H1 (cell line): Measurements from ENCODE around the gene LNPEP. TPM values are rescaled to one million over a fixed set of nuclear protein-coding genes. Genes with fewer than 3 reads are reported as not detected.

Experiments used
- EZH2 ChIP-seq: fragments of 200-600 bp; sonication (generic); IDR thresholded peaks from 2 replicates; pipeline ENCODE4 v1.7.1; 2012; ENCODE audit warnings: low read depth, mild to moderate bottlenecking, moderate library complexity, low read length, inconsistent platforms; ENCODE audit not compliant: severe bottlenecking
- polyA plus RNA-seq, 7 experiments: library from polyadenylated mRNA; depleted of rRNA in 3 of 7; stranded (reverse) in 5 of 7; unstranded in 2 of 7; fragments of >200 nt in 5 of 7; fragments of 200-250 nt in 2 of 7; gene quantifications; 1 replicate in 5 of 7; 2 replicates in 1 of 7; 4 replicates in 1 of 7; pipeline versions ENCODE4 v1.2.1 to v1.2.3, GENCODE V29; 2011 to 2013; ENCODE audit warnings: missing spikeins in 2 of 7, mixed read lengths in 2 of 7
- total RNA-seq: library from RNA; stranded (reverse); fragmentation: NEBNext Ultra II Directional; extraction: Animal tissue kit (Norgen Biotek cat#: 25700); gene quantifications from 2 replicates; pipeline ENCODE4 v1.2.1, GENCODE V29; 2021

LNPEP gene
- total and polyA plus RNA-seq, 2 of the 8 experiments (the other 6 are each of a cell fraction or from before 2014, with no cell fraction given) = 1.8 to 4.5 TPM

DNA sequence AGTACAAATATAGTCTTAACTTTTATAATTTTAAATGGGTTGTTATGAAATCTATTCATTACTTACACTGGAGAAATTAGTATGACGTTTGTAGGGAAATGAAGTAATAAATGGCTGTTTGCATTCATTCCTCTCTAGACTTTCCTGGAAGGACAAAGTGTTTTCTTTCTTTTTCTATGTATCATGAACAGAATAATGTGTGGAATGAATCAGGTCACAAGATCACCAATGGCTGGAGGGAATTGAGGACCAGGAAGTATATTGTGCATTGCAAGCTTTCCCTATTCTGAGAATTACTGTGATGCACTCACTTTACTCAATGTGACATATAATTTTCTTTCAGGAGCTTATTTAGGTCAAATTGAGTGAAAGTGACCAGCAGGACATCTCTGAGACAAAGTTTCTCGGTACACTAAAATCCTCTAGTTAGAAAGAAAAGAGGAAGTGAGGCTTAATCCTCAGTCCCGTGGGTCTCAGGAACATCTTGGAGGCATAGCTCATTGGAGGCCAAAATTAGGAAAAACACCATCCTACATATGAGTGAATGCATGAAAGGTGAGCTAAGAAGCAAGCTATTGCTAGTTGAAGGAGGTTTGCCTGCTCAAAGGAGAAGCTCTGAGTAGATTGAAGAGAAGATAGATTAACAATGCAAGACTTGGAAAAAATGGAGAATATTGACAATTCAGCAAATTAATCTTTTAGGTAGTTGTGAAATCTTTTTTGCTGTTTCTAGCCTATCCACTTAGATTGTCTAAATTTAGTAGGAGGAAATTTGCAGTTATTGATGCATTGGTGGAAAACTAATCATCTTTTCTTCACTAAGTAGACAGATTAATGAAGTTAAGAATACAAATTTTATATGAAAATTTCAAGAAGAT, 31.6 kb upstream of the LNPEP start (continued):
- TF ChIP-seq EZH2 = no peak
